ENCODE measurements around the gene MAMLD1.

MAMLD1 gene

DNA sequence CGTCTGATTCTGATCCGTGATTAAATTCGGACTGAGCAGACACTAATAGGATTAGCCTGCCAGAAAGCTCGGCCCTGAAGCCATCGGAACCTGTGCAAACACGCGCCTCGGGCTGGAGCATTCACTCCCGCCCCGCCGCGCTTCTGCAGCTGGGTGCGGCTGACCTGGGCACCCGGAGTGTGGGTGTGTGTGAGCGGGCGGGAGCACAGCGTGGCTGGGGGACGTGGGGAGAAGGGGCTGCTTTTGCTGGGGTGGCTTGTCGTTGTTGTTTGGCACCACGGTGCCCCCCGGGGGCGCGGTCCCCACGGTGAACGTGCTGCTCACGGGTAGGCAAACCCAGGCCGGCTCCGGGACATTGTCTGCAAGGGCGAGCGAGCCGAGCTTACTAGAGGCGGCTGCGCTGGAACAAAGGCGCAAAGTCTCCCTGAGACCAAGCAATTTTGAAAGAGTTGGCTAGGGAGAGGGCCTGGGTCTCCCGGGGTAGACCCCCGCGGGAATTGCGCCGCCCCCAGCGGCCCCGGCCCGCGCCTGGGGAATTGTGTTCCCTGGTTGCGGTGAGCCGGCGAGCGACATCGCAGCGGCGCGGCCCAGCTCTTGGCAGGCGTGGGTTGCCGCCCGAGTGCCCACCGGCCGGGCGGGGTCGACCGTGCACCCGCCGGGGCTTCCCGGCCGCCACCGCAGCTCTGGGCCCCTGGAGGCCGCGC is 1.4 kb downstream of the MAMLD1 start (continued):
- TF ChIP-seq, protein P1, sequence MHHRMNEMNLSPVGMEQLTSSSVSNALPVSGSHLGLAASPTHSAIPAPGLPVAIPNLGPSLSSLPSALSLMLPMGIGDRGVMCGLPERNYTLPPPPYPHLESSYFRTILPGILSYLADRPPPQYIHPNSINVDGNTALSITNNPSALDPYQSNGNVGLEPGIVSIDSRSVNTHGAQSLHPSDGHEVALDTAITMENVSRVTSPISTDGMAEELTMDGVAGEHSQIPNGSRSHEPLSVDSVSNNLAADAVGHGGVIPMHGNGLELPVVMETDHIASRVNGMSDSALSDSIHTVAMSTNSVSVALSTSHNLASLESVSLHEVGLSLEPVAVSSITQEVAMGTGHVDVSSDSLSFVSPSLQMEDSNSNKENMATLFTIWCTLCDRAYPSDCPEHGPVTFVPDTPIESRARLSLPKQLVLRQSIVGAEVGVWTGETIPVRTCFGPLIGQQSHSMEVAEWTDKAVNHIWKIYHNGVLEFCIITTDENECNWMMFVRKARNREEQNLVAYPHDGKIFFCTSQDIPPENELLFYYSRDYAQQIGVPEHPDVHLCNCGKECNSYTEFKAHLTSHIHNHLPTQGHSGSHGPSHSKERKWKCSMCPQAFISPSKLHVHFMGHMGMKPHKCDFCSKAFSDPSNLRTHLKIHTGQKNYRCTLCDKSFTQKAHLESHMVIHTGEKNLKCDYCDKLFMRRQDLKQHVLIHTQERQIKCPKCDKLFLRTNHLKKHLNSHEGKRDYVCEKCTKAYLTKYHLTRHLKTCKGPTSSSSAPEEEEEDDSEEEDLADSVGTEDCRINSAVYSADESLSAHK (tag by site-specific recombination; IDR thresholded peaks at IDR 0.05) = no peak
- TF ChIP-seq ZNF37A (tag by site-specific recombination; IDR thresholded peaks at IDR 0.05) = no peak
- TF ChIP-seq OVOL3 (tag by site-specific recombination; IDR thresholded peaks at IDR 0.05) = no peak
- TF ChIP-seq ZNF501 (tag by site-specific recombination; IDR thresholded peaks at IDR 0.05) = no peak
- TF ChIP-seq, protein P2, sequence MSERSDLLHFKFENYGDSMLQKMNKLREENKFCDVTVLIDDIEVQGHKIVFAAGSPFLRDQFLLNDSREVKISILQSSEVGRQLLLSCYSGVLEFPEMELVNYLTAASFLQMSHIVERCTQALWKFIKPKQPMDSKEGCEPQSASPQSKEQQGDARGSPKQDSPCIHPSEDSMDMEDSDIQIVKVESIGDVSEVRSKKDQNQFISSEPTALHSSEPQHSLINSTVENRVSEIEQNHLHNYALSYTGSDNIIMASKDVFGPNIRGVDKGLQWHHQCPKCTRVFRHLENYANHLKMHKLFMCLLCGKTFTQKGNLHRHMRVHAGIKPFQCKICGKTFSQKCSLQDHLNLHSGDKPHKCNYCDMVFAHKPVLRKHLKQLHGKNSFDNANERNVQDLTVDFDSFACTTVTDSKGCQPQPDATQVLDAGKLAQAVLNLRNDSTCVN (tag by site-specific recombination; optimal IDR thresholded peaks at IDR 0.05) = peak; percentile 85
- TF ChIP-seq ZFP41 (tag by site-specific recombination; IDR thresholded peaks at IDR 0.05; ENCODE audit: borderline replicate concordance) = no peak
- no peak for TF ChIP-seq ZNF366 (tag by site-specific recombination; conservative IDR thresholded peaks at IDR 0.05)
- no peak for TF ChIP-seq RBAK (tag by site-specific recombination; IDR thresholded peaks at IDR 0.05)
- TF ChIP-seq CTCF (tag by site-specific recombination; IDR thresholded peaks at IDR 0.05) = peak; percentile 42; the same call in 1 of the 2 replicates

DNA sequence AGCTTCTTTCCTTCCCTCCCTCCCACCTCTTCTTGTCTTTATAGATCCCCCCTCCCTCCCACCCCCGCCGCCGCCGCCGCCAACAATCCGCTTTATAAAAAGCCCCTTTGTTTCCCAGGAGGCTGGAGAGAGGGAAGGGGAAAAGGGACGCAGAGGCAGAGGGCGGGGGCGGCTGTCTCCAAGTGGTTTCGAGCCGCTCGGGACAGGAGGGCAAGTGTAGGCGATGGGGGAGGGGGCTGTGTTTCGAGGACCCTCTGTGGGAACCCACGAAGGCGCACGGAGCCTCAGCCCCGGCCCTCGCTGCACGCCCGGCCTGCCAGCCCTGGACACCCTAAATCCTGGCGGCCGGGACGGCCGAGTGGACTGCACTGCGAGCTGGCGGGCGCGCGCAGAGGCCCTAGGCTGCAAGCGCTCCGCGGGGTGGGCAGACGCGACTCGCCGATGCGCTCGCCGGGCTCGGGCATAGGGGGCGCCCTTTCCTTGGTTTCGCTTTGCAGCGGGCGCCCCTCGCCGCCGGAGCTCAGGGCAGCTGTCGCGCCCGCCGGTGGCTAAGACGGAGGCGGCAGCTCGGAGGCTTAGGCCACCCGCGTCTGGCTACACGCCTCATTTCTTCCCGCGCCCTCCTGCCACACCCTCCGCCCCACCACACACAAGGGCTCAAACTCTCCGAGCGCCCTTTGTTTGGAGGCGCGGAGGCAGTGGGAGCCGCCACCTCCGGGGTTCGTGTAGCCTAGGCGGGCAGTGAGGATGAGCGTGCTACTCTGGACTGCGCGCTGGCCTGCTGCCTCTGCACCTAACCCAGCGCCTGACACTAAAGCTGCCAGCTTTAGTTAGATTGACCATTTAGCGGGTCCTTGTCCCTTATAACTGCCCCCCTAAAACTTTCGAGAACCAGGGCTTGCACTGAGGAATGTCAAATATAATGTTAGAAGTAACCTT is 2.2 kb downstream of the MAMLD1 start:
- Histone ChIP-seq H3K9me3 (ENCODE audit: control insufficient read depth, insufficient read depth, low read depth, low read length) (no peaks in the 10 kb centered on the region), H3K36me3 (ENCODE audit: control insufficient read depth in 2 of 2, insufficient read depth in 1 of 2, low read length in 2 of 2) (no peaks in the 10 kb centered on the region), H3K27ac (ENCODE audit: extremely low read depth, low read depth, low read length) (peak overlapping the region; percentile 67), H3K4me3 (ENCODE audit: low read depth, low read length) (peak overlapping the region; percentile 59), H3K4me1 (ENCODE audit: control insufficient read depth, insufficient read depth, low read length) (peaks cover 3% of the 10 kb centered on the region; the same call in 1 of the 2 replicates)
- ChIA-PET POLR2A (interaction anchor here (0.5 to 4.7 kb wide), 6 partner anchors 12 to 426 kb away, joined by 3 to 21 read pairs (median 4); partner anchors contain the start of gene MTM1), CTCF (interaction anchor here (0.7 to 2.6 kb wide), 18 partner anchors 11 to 411 kb away, joined by 3 to 14 read pairs (median 4); no protein-coding TSS in a partner anchor)
- no peak for TF ChIP-seq ZNF426 (tag by site-specific recombination; IDR thresholded peaks at IDR 0.05)
- TF ChIP-seq, protein P3, sequence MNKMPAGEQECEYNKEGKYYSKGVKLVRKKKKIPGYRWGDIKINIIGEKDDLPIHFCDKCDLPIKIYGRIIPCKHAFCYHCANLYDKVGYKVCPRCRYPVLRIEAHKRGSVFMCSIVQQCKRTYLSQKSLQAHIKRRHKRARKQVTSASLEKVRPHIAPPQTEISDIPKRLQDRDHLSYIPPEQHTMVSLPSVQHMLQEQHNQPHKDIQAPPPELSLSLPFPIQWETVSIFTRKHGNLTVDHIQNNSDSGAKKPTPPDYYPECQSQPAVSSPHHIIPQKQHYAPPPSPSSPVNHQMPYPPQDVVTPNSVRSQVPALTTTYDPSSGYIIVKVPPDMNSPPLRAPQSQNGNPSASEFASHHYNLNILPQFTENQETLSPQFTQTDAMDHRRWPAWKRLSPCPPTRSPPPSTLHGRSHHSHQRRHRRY (tag by site-specific recombination; IDR thresholded peaks at IDR 0.05) = no peak
- TF ChIP-seq ZNF341 (tag by site-specific recombination; IDR thresholded peaks at IDR 0.05; ENCODE audit: low read depth) = no peak
- peak; percentile 55; the same call in 1 of the 2 replicates for TF ChIP-seq ZBTB48 (tag by site-specific recombination; IDR thresholded peaks at IDR 0.05)
- no peak for TF ChIP-seq ZNF23 (tag by site-specific recombination; IDR thresholded peaks at IDR 0.05; ENCODE audit: borderline replicate concordance)
- TF ChIP-seq ZSCAN16 (tag by site-specific recombination; IDR thresholded peaks at IDR 0.05) = no peak
- TF ChIP-seq ZNF121 (tag by site-specific recombination; IDR thresholded peaks at IDR 0.05) = no peak
- TF ChIP-seq ZEB2 (tag by site-specific recombination; IDR thresholded peaks at IDR 0.05) = peak; percentile 81
- TF ChIP-seq, protein P4, sequence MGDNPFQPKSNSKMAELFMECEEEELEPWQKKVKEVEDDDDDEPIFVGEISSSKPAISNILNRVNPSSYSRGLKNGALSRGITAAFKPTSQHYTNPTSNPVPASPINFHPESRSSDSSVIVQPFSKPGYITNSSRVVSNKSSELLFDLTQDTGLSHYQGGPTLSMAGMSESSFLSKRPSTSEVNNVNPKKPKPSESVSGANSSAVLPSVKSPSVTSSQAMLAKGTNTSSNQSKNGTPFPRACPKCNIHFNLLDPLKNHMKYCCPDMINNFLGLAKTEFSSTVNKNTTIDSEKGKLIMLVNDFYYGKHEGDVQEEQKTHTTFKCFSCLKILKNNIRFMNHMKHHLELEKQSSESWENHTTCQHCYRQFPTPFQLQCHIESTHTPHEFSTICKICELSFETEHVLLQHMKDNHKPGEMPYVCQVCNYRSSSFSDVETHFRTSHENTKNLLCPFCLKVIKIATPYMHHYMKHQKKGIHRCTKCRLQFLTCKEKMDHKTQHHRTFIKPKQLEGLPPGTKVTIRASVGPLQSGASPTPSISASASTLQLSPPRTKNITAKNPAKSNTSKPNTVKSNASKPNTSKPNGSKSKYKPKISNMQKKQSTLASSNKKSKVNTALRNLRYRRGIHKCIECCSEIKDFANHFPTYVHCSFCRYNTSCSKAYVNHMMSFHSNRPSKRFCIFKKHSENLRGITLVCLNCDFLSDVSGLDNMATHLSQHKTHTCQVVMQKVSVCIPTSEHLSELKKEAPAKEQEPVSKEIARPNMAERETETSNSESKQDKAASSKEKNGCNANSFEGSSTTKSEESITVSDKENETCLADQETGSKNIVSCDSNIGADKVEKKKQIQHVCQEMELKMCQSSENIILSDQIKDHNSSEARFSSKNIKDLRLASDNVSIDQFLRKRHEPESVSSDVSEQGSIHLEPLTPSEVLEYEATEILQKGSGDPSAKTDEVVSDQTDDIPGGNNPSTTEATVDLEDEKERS (tag by site-specific recombination; IDR thresholded peaks at IDR 0.05) = no peak
- TF ChIP-seq, protein P5, sequence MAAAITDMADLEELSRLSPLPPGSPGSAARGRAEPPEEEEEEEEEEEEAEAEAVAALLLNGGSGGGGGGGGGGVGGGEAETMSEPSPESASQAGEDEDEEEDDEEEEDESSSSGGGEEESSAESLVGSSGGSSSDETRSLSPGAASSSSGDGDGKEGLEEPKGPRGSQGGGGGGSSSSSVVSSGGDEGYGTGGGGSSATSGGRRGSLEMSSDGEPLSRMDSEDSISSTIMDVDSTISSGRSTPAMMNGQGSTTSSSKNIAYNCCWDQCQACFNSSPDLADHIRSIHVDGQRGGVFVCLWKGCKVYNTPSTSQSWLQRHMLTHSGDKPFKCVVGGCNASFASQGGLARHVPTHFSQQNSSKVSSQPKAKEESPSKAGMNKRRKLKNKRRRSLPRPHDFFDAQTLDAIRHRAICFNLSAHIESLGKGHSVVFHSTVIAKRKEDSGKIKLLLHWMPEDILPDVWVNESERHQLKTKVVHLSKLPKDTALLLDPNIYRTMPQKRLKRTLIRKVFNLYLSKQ (tag by site-specific recombination; IDR thresholded peaks at IDR 0.05; ENCODE audit: borderline replicate concordance) = no peak

All from HEK293 (cell line).